HepG2 (cell line): ENCODE results near the gene ARSB. TPM values are rescaled to one million over a fixed set of nuclear protein-coding genes. Genes with fewer than 3 reads are reported as not detected.
A peak's percentile ranks its signal among the peaks of the same experiment; 100 is the strongest.

Source experiments
- FOXP1 ChIP-seq, 2 experiments: fragments of 450-650 bp in 1 of 2; IDR thresholded peaks; 2 replicates each; pipeline ENCODE4 v1.6.1; 2017 to 2018; ENCODE audit warnings: antibody characterized with exemption in 1 of 2
- GABPA ChIP-seq, 2 experiments: IDR thresholded peaks; 2 replicates each; pipeline ENCODE4 v1.6.1; 2011 to 2016; ENCODE audit warnings: low read depth in 2 of 2, low read length in 1 of 2, missing biosample characterization in 1 of 2, missing genetic modification characterization in 1 of 2
- IKZF1 ChIP-seq: fragments of 450-650 bp; IDR thresholded peaks from 2 replicates; pipeline ENCODE4 v1.7.1; 2016
- IKZF4 ChIP-seq: sonication (generic); formaldehyde crosslinking; IDR thresholded peaks from 2 replicates; pipeline ENCODE4 v1.5.1; 2020; ENCODE audit warnings: borderline replicate concordance, mild to moderate bottlenecking, low read depth, missing genetic modification reagents; ENCODE audit errors: not compliant biosample characterization
- JUN ChIP-seq: sonication (generic); formaldehyde crosslinking; IDR thresholded peaks from 2 replicates; pipeline ENCODE4 v1.4.0; 2020; ENCODE audit warnings: mild to moderate bottlenecking, missing genetic modification reagents
- KDM5A ChIP-seq: fragments of 200-600 bp; sonication (generic); IDR thresholded peaks from 2 replicates; pipeline ENCODE4 v1.7.0; 2018; ENCODE audit warnings: antibody characterized with exemption, mild to moderate bottlenecking, low read length, borderline replicate concordance
- MATR3 ChIP-seq: sonication (generic); formaldehyde crosslinking; IDR thresholded peaks from 2 replicates; pipeline ENCODE4 v1.4.0; 2020; ENCODE audit warnings: missing genetic modification reagents
- NCOA2 ChIP-seq: sonication (generic); formaldehyde crosslinking; IDR thresholded peaks from 2 replicates; pipeline ENCODE4 v1.8.0; 2022; ENCODE audit warnings: inconsistent platforms
- NFRKB ChIP-seq: fragments of 450-650 bp; IDR thresholded peaks from 2 replicates; pipeline ENCODE4 v1.6.1; 2017
- NR3C1 ChIP-seq: sonication (generic); formaldehyde crosslinking; IDR thresholded peaks from 2 replicates; pipeline ENCODE4 v1.4.0; 2020; ENCODE audit warnings: missing genetic modification reagents
- RAD51 ChIP-seq: fragments of 450-650 bp; IDR thresholded peaks from 2 replicates; pipeline ENCODE4 v1.6.1; 2016; ENCODE audit warnings: borderline replicate concordance
- SATB2 ChIP-seq: sonication (generic); formaldehyde crosslinking; IDR thresholded peaks from 2 replicates; pipeline ENCODE4 v1.5.0; 2020; ENCODE audit warnings: missing genetic modification reagents
- SMAD3 ChIP-seq: sonication (generic); formaldehyde crosslinking; IDR thresholded peaks from 2 replicates; pipeline ENCODE4 v1.4.0; 2020; ENCODE audit warnings: missing genetic modification reagents
- ZNF263 ChIP-seq: sonication (generic); formaldehyde crosslinking; IDR thresholded peaks from 2 replicates; pipeline ENCODE4 v1.4.0; 2020; ENCODE audit warnings: missing genetic modification reagents
- ZNF264 ChIP-seq: sonication (generic); formaldehyde crosslinking; IDR thresholded peaks from 2 replicates; pipeline ENCODE4 v1.4.0; 2020; ENCODE audit warnings: missing genetic modification reagents
- ZNF549 ChIP-seq: sonication (generic); formaldehyde crosslinking; IDR thresholded peaks from 2 replicates; pipeline ENCODE4 v1.5.0; 2020; ENCODE audit warnings: missing genetic modification reagents
- ZNF563 ChIP-seq: sonication (generic); formaldehyde crosslinking; IDR thresholded peaks from 2 replicates; pipeline ENCODE4 v1.8.0; 2022; ENCODE audit warnings: mild to moderate bottlenecking, moderate library complexity, missing genetic modification reagents
- ZNF878 ChIP-seq: sonication (generic); formaldehyde crosslinking; IDR thresholded peaks from 2 replicates; pipeline ENCODE4 v1.8.1; 2023; ENCODE audit warnings: mild to moderate bottlenecking, missing genetic modification reagents, moderate library complexity
- ZZZ3 ChIP-seq: sonication (generic); formaldehyde crosslinking; IDR thresholded peaks from 2 replicates; pipeline ENCODE4 v1.4.0; 2020; ENCODE audit warnings: missing genetic modification reagents, mild to moderate bottlenecking, borderline replicate concordance
- polyA plus RNA-seq, 8 experiments: library from polyadenylated mRNA; depleted of rRNA in 3 of 8; stranded (reverse) in 7 of 8; unstranded in 1 of 8; fragments of >200 nt; fragmentation: Illumina TruSeq in 4 of 8; extraction: Trizol in 4 of 8; gene quantifications; 2 replicates each; pipeline versions ENCODE4 v1.2.1 to v1.2.3, GENCODE V29; 2011 to 2016; ENCODE audit warnings: low read depth in 4 of 8, missing spikeins in 1 of 8, mixed read lengths in 1 of 8; ENCODE audit not compliant: insufficient read depth in 1 of 8
- total RNA-seq, 5 experiments: library from RNA; depleted of rRNA; stranded (reverse); fragments of >200 nt; fragmentation: Illumina TruSeq; extraction: Trizol; gene quantifications; 2 replicates each; pipeline ENCODE4 v1.2.3, GENCODE V29; 2016; ENCODE audit warnings: low read depth in 1 of 5
- TF ChIP-seq, protein P1 (sequence below): sonication (generic); formaldehyde crosslinking; IDR thresholded peaks from 2 replicates; pipeline ENCODE4 v1.5.1; 2020; ENCODE audit warnings: mild to moderate bottlenecking, missing genetic modification reagents, borderline replicate concordance
- TF ChIP-seq, protein P2 (sequence below): IDR thresholded peaks from 2 replicates; pipeline ENCODE4 v1.4.0; 2020; ENCODE audit warnings: mild to moderate bottlenecking, missing genetic modification reagents
- TF ChIP-seq, protein P3 (sequence below): IDR thresholded peaks from 2 replicates; pipeline ENCODE4 v1.6.1; 2018; ENCODE audit warnings: missing genetic modification reagents

The ARSB gene
- total and polyA plus RNA-seq, 2 of the 13 experiments (the other 11 are each of a cell fraction or from before 2014, with no cell fraction given) = 52.6 to 66.4 TPM

DNA sequence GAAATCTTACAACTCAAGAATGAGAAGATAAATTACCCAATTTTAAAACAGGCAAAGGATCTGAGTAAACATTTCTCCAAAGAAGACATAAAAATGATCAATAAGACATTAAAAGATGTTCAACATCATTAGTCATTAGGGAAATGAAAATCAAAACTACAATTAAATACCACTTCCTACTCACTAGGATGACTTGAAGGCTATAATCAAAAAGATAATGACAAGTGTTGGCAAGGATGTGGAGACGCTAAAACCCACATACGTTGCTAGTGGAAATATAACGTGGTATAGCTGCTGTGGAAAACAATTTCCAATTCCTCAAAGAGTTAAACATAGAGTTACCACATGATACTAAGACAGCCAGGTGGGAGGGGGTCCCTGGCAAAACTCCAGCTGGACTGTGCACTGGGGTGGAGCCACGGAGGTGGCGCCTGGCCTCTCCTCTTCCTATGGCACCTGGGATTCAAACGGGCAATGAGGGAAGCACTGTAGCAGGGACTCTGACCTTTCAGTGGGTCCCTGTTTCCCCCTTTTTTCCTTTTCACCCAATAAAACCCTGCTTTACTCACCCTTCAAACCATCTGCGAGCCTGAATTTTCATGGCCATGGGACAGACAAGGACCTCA lies 5.9 kb downstream of the ARSB start (continued):
- TF ChIP-seq, protein P1, sequence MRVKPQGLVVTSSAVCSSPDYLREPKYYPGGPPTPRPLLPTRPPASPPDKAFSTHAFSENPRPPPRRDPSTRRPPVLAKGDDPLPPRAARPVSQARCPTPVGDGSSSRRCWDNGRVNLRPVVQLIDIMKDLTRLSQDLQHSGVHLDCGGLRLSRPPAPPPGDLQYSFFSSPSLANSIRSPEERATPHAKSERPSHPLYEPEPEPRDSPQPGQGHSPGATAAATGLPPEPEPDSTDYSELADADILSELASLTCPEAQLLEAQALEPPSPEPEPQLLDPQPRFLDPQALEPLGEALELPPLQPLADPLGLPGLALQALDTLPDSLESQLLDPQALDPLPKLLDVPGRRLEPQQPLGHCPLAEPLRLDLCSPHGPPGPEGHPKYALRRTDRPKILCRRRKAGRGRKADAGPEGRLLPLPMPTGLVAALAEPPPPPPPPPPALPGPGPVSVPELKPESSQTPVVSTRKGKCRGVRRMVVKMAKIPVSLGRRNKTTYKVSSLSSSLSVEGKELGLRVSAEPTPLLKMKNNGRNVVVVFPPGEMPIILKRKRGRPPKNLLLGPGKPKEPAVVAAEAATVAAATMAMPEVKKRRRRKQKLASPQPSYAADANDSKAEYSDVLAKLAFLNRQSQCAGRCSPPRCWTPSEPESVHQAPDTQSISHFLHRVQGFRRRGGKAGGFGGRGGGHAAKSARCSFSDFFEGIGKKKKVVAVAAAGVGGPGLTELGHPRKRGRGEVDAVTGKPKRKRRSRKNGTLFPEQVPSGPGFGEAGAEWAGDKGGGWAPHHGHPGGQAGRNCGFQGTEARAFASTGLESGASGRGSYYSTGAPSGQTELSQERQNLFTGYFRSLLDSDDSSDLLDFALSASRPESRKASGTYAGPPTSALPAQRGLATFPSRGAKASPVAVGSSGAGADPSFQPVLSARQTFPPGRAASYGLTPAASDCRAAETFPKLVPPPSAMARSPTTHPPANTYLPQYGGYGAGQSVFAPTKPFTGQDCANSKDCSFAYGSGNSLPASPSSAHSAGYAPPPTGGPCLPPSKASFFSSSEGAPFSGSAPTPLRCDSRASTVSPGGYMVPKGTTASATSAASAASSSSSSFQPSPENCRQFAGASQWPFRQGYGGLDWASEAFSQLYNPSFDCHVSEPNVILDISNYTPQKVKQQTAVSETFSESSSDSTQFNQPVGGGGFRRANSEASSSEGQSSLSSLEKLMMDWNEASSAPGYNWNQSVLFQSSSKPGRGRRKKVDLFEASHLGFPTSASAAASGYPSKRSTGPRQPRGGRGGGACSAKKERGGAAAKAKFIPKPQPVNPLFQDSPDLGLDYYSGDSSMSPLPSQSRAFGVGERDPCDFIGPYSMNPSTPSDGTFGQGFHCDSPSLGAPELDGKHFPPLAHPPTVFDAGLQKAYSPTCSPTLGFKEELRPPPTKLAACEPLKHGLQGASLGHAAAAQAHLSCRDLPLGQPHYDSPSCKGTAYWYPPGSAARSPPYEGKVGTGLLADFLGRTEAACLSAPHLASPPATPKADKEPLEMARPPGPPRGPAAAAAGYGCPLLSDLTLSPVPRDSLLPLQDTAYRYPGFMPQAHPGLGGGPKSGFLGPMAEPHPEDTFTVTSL (CRISPR knock-in tag) = 0 out of 2 replicates have a peak, but pooled peaks have one; percentile 24
- no peak for TF ChIP-seq JUN (CRISPR knock-in tag)
- no peak for TF ChIP-seq IKZF4 (CRISPR knock-in tag)
- no peak for TF ChIP-seq SMAD3 (CRISPR knock-in tag)
- no peak for TF ChIP-seq MATR3 (CRISPR knock-in tag)
- TF ChIP-seq ZNF549 (CRISPR knock-in tag) = no peak
- TF ChIP-seq NFRKB = no peak
- no peak for TF ChIP-seq ZNF264 (CRISPR knock-in tag)
- TF ChIP-seq NR3C1 (CRISPR knock-in tag) = no peak
- TF ChIP-seq GABPA (IDR thresholded peaks at IDR 0.05; ENCODE audit: low read depth, low read length) = no peak
- TF ChIP-seq GABPA (CRISPR knock-in tag; IDR thresholded peaks at IDR 0.05; ENCODE audit: low read depth) = no peak
- TF ChIP-seq, protein P2, sequence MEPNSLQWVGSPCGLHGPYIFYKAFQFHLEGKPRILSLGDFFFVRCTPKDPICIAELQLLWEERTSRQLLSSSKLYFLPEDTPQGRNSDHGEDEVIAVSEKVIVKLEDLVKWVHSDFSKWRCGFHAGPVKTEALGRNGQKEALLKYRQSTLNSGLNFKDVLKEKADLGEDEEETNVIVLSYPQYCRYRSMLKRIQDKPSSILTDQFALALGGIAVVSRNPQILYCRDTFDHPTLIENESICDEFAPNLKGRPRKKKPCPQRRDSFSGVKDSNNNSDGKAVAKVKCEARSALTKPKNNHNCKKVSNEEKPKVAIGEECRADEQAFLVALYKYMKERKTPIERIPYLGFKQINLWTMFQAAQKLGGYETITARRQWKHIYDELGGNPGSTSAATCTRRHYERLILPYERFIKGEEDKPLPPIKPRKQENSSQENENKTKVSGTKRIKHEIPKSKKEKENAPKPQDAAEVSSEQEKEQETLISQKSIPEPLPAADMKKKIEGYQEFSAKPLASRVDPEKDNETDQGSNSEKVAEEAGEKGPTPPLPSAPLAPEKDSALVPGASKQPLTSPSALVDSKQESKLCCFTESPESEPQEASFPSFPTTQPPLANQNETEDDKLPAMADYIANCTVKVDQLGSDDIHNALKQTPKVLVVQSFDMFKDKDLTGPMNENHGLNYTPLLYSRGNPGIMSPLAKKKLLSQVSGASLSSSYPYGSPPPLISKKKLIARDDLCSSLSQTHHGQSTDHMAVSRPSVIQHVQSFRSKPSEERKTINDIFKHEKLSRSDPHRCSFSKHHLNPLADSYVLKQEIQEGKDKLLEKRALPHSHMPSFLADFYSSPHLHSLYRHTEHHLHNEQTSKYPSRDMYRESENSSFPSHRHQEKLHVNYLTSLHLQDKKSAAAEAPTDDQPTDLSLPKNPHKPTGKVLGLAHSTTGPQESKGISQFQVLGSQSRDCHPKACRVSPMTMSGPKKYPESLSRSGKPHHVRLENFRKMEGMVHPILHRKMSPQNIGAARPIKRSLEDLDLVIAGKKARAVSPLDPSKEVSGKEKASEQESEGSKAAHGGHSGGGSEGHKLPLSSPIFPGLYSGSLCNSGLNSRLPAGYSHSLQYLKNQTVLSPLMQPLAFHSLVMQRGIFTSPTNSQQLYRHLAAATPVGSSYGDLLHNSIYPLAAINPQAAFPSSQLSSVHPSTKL = peak; percentile 76
- TF ChIP-seq SATB2 (CRISPR knock-in tag) = no peak
- peak; percentile 53; the same call in 1 of the 2 replicates for TF ChIP-seq NCOA2 (CRISPR knock-in tag)
- TF ChIP-seq KDM5A = no peak; the same call in 1 of the 2 replicates
- TF ChIP-seq FOXP1 (IDR thresholded peaks at IDR 0.05) = no peak
- no peak for TF ChIP-seq FOXP1 (CRISPR knock-in tag; IDR thresholded peaks at IDR 0.05)
- no peak for TF ChIP-seq ZZZ3 (CRISPR knock-in tag)
- no peak for TF ChIP-seq ZNF563 (CRISPR knock-in tag)
- no peak for TF ChIP-seq IKZF1
- TF ChIP-seq ZNF878 = peak; percentile 56; the same call in 1 of the 2 replicates
- TF ChIP-seq ZNF263 = no peak
- no peak for TF ChIP-seq RAD51
- TF ChIP-seq, protein P3, sequence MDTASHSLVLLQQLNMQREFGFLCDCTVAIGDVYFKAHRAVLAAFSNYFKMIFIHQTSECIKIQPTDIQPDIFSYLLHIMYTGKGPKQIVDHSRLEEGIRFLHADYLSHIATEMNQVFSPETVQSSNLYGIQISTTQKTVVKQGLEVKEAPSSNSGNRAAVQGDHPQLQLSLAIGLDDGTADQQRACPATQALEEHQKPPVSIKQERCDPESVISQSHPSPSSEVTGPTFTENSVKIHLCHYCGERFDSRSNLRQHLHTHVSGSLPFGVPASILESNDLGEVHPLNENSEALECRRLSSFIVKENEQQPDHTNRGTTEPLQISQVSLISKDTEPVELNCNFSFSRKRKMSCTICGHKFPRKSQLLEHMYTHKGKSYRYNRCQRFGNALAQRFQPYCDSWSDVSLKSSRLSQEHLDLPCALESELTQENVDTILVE (CRISPR knock-in tag) = no peak
